Neural crest cell (in vitro differentiated cells): ENCODE data around the gene FAM117A. TPM values are rescaled to one million over a fixed set of nuclear protein-coding genes. Genes with fewer than 3 reads are reported as not detected.

Source experiments
- DNase-seq: peaks from one replicate; pipeline ENCODE4 v3.0.0; 2021; ENCODE audit warnings: low read depth, mixed read lengths, low spot score
- H3K27ac Mint-ChIP-seq: one replicate; pipeline ENCODE4 v1.8.0; 2021; ENCODE audit warnings: mild to moderate bottlenecking, mixed read lengths; ENCODE audit not compliant: unreplicated experiment
- H3K27me3 Mint-ChIP-seq: 2 replicates; pipeline ENCODE4 v1.8.0; 2021; ENCODE audit warnings: low read depth, mild to moderate bottlenecking, mixed read lengths
- H3K36me3 Mint-ChIP-seq: 2 replicates; pipeline ENCODE4 v1.8.0; 2021; ENCODE audit warnings: low read depth, mild to moderate bottlenecking, mixed read lengths
- H3K4me1 Mint-ChIP-seq: 2 replicates; pipeline ENCODE4 v1.8.0; 2021; ENCODE audit warnings: mixed read lengths
- H3K4me3 Mint-ChIP-seq: one replicate; pipeline ENCODE4 v1.8.0; 2021; ENCODE audit warnings: mild to moderate bottlenecking, mixed read lengths
- H3K9me3 Mint-ChIP-seq: 2 replicates; pipeline ENCODE4 v1.8.0; 2021; ENCODE audit warnings: mixed read lengths
- total RNA-seq: library from RNA; stranded (reverse); gene quantifications from 2 replicates; pipeline ENCODE4 v1.2.1, GENCODE V29; 2021
- TF ChIP-seq, protein P1 (sequence below): fragments of 200-600 bp; sonication (generic); conservative IDR thresholded peaks from 2 replicates; pipeline ENCODE4 v1.5.0; 2021; ENCODE audit warnings: antibody characterized with exemption, mild to moderate bottlenecking

FAM117A gene
- total RNA-seq, 1 donor from 2014 or later = 17.0 TPM

- TF ChIP-seq, protein P1, sequence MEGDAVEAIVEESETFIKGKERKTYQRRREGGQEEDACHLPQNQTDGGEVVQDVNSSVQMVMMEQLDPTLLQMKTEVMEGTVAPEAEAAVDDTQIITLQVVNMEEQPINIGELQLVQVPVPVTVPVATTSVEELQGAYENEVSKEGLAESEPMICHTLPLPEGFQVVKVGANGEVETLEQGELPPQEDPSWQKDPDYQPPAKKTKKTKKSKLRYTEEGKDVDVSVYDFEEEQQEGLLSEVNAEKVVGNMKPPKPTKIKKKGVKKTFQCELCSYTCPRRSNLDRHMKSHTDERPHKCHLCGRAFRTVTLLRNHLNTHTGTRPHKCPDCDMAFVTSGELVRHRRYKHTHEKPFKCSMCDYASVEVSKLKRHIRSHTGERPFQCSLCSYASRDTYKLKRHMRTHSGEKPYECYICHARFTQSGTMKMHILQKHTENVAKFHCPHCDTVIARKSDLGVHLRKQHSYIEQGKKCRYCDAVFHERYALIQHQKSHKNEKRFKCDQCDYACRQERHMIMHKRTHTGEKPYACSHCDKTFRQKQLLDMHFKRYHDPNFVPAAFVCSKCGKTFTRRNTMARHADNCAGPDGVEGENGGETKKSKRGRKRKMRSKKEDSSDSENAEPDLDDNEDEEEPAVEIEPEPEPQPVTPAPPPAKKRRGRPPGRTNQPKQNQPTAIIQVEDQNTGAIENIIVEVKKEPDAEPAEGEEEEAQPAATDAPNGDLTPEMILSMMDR = no peak
- Mint-ChIP-seq H3K9me3 (no peaks in the 10 kb centered on the region), H3K4me1 (peaks cover 38% of the 10 kb centered on the region), H3K4me3 (no peak overlapping the region), H3K36me3 (no peaks in the 10 kb centered on the region), H3K27me3 (no peaks in the 10 kb centered on the region), H3K27ac (no peak overlapping the region)
- DNase-seq = no peak
These were observed 12.8 kb upstream of the FAM117A start for GRCh38 chr17:49776551-49777300.

- Mint-ChIP-seq H3K27me3 (no peaks in the 10 kb centered on the region), H3K36me3 (no peaks in the 10 kb centered on the region), H3K9me3 (no peaks in the 10 kb centered on the region), H3K4me3 (no peak overlapping the region), H3K27ac (no peak overlapping the region), H3K4me1 (peaks cover 35% of the 10 kb centered on the region)
- no peak for DNase-seq
- TF ChIP-seq, protein P1 = no peak
These were observed 11.8 kb upstream of the FAM117A start for GRCh38 chr17:49775546-49776260.

- H3K9me3 Mint-ChIP-seq = peaks cover 4% of the 10 kb centered on the region
- H3K4me1 Mint-ChIP-seq = peaks cover 21% of the 10 kb centered on the region
- TF ChIP-seq, protein P1 = no peak
- no peak for DNase-seq
- H3K27ac Mint-ChIP-seq = no peak overlapping the region
- no peaks in the 10 kb centered on the region for H3K36me3 Mint-ChIP-seq
- peaks cover 32% of the 10 kb centered on the region for H3K27me3 Mint-ChIP-seq
- H3K4me3 Mint-ChIP-seq = no peak overlapping the region
These were observed 3.1 kb upstream of the FAM117A start for GRCh38 chr17:49766918-49767530.

DNA sequence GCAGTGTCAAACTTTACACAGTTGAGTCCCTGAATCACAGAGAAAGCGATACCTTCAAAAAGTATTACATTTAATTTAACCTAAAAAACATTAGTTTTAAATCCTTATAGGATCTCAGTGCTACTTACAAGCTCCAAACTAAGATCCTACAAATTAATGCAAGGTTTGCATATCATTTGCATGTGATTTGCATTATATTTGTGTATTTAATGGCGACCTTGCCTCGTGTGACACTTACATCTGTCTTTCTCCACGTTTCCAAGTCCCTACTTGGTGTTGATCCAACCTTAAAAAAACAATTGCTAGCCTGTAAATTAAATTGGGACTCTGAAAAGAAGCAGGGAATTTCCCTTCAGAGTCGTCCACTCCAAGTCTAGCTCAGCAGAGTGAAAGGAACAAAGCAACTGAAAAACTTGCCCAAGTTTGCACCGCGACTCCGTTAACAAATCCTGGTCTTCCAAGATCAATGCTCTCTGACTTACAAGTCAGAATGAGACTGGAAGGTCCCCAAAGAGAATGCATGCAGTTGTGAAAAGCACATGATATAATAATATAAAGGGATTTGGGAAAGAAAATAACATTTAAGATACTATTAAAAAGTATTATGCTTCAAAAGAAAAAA lies 739 bp upstream of the FAM117A start:
- Mint-ChIP-seq H3K27ac (no peak overlapping the region), H3K4me3 (peak overlapping the region; percentile 91), H3K36me3 (no peaks in the 10 kb centered on the region), H3K27me3 (peaks cover 32% of the 10 kb centered on the region), H3K9me3 (peaks cover 4% of the 10 kb centered on the region), H3K4me1 (peaks cover 25% of the 10 kb centered on the region)
- TF ChIP-seq, protein P1 = no peak
- no peak for DNase-seq

DNA sequence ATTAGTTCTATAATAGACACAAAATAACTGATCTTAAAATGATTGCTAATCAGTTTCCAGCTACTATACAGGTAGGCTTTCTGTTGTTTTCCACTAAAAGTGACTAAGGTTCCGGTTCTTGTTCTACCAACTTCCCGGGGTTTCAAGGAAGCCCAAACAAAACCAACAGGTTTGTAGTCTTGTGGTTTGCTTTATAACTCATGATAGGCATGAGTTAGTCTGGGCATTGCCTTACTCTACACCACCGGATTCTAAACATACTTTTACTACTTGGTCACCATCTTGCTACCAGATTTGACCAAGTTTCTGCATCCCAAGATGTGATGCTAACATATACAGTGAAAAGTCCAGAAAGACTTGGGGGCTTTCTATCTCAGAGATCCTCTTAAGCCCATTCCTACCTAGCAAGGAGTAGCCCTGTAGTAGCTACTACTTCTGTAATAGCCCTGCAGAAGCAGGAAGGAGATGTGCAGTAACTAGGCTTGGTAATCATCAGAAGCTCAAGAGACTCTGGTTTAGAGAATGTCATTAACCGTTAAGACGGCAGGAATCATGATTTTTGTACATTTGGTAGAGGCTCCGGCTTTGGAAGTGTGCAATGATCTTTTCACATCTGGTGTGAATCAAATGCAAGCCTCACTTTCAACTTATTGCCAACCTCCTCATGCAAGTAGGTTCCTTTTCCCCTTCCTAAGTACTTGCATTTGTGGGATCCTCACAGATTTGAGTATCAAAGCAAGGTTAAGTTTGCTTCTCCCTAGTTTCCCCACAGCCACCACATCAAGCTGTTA lies 1.6 kb downstream of the FAM117A start:
- Mint-ChIP-seq H3K36me3 (no peaks in the 10 kb centered on the region), H3K4me3 (peak overlapping the region; percentile 94), H3K4me1 (peaks cover 25% of the 10 kb centered on the region), H3K27me3 (peaks cover 29% of the 10 kb centered on the region), H3K27ac (no peak overlapping the region), H3K9me3 (peaks cover 4% of the 10 kb centered on the region)
- DNase-seq = no peak
- TF ChIP-seq, protein P1 = no peak
